Immature natural killer cell (primary cell): ENCODE data around the gene NFATC4. TPM values are rescaled to one million over a fixed set of nuclear protein-coding genes. Genes with fewer than 3 reads are reported as not detected.

ENCODE experiments used
- DNase-seq, 3 donors: peaks; one replicate each; pipeline ENCODE4 v3.0.0; 2022; ENCODE audit warnings: mixed read lengths in 1 of 3
- H3K27ac Mint-ChIP-seq, 6 donors: one replicate each; pipeline ENCODE4 v1.8.0; 2020; ENCODE audit warnings: mixed read lengths in 6 of 6, mild to moderate bottlenecking in 5 of 6, inconsistent platforms in 4 of 6, moderate library complexity in 3 of 6
- H3K27me3 Mint-ChIP-seq, 3 donors: one replicate each; pipeline ENCODE4 v1.8.0; 2020 to 2021; ENCODE audit warnings: low read depth in 3 of 3, mild to moderate bottlenecking in 3 of 3, mixed read lengths in 3 of 3, moderate library complexity in 3 of 3, inconsistent platforms in 1 of 3
- H3K36me3 Mint-ChIP-seq, 3 donors: one replicate each; pipeline ENCODE4 v1.8.0; 2020; ENCODE audit warnings: mixed read lengths in 3 of 3, inconsistent platforms in 2 of 3, mild to moderate bottlenecking in 2 of 3
- H3K4me1 Mint-ChIP-seq, 2 donors: one replicate each; pipeline ENCODE4 v1.8.0; 2020; ENCODE audit warnings: inconsistent platforms in 2 of 2, mild to moderate bottlenecking in 2 of 2, mixed read lengths in 2 of 2, moderate library complexity in 1 of 2
- H3K4me3 Mint-ChIP-seq, 5 donors: one replicate each; pipeline ENCODE4 v1.8.0; 2020; ENCODE audit warnings: mild to moderate bottlenecking in 5 of 5, mixed read lengths in 5 of 5, inconsistent platforms in 3 of 5, moderate library complexity in 3 of 5
- H3K9me3 Mint-ChIP-seq, 6 donors: one replicate each; pipeline ENCODE4 v1.8.0; 2020; ENCODE audit warnings: mild to moderate bottlenecking in 6 of 6, mixed read lengths in 6 of 6, inconsistent platforms in 4 of 6, moderate library complexity in 3 of 6
- polyA plus RNA-seq, 3 donors: library from polyadenylated mRNA; unstranded; fragments of 300-500 nt; fragmentation: Illumina TruSeq; gene quantifications; one replicate each; pipeline ENCODE4 v1.2.3, GENCODE V29; 2021

NFATC4 gene
- polyA plus RNA-seq, 3 donors from 2014 or later, result not detected

- no peaks in the 10 kb centered on the region for H3K9me3 Mint-ChIP-seq
- H3K4me1 Mint-ChIP-seq, result peaks cover 83 to 89% of the 10 kb centered on the region in 2 donors
- peaks cover 34 to 41% (median 40%) of the 10 kb centered on the region in 3 donors for H3K27me3 Mint-ChIP-seq
- H3K36me3 Mint-ChIP-seq, result peaks cover 7 to 9% (median 8%) of the 10 kb centered on the region in 3 donors
- no peak for DNase-seq
- H3K27ac Mint-ChIP-seq, result peak overlapping the region; percentile 81 to 92 (median 88)
- peak overlapping the region; percentile 61 to 83 (median 73) for H3K4me3 Mint-ChIP-seq
Measured at GRCh38 chr14:24331731-24332267, 36.2 kb upstream of the NFATC4 start.

GRCh38 chr14:24332268-24332993 is 35.6 kb upstream of the NFATC4 start:
- Mint-ChIP-seq H3K27me3 (peaks cover 34 to 42% (median 38%) of the 10 kb centered on the region in 3 donors), H3K27ac (peak overlapping the region; percentile 81 to 92 (median 88)), H3K9me3 (no peaks in the 10 kb centered on the region), H3K36me3 (peaks cover 9 to 15% (median 13%) of the 10 kb centered on the region in 3 donors), H3K4me1 (peaks cover 79 to 83% of the 10 kb centered on the region in 2 donors), H3K4me3 (peak overlapping the region; percentile 61 to 83 (median 73))
- DNase-seq, result peak; percentile 82 to 86 (median 85)

- Mint-ChIP-seq H3K4me3 (peak within 1 kb of the TSS; percentile 62 to 83 (median 75)), H3K4me1 (peaks cover 76 to 79% of the 10 kb centered on the region in 2 donors), H3K27me3 (peaks cover 26 to 38% (median 30%) of the 10 kb centered on the region in 3 donors), H3K27ac (peak within 1 kb of the TSS in 3 of 6 donors; percentile 28 to 45 (median 29)), H3K9me3 (no peaks in the 10 kb centered on the region), H3K36me3 (peaks cover 11 to 28% (median 15%) of the 10 kb centered on the region in 3 donors)
- DNase-seq, result peak in 2 of 3 donors; percentile 24 to 28
Measured at GRCh38 chr14:24334431-24335291, 33.3 kb upstream of the NFATC4 start, which contains the start of gene ADCY4. TSS of gene ADCY4 (minus strand) at chr14:24335071. CDS start at chr14:24334652, 419 bp downstream.

GRCh38 chr14:24335461-24336171 is 32.4 kb upstream of the NFATC4 start:
- Mint-ChIP-seq H3K36me3 (peaks cover 11 to 28% (median 15%) of the 10 kb centered on the region in 3 donors), H3K4me3 (peak overlapping the region; percentile 30 to 69 (median 65)), H3K4me1 (peaks cover 73 to 78% of the 10 kb centered on the region in 2 donors), H3K27me3 (peaks cover 22 to 34% (median 22%) of the 10 kb centered on the region in 3 donors), H3K27ac (peak overlapping the region in 2 of 6 donors; percentile 22 to 29), H3K9me3 (no peaks in the 10 kb centered on the region)
- no peak for DNase-seq

GRCh38 chr14:24337144-24337823 is 30.7 kb upstream of the NFATC4 start:
- Mint-ChIP-seq H3K4me3 (peak overlapping the region in 2 of 5 donors; percentile 33 to 96), H3K9me3 (no peaks in the 10 kb centered on the region), H3K27me3 (peaks cover 12 to 26% (median 14%) of the 10 kb centered on the region in 3 donors), H3K4me1 (peaks cover 56 to 61% of the 10 kb centered on the region in 2 donors), H3K27ac (no peak overlapping the region), H3K36me3 (peaks cover 11 to 28% (median 15%) of the 10 kb centered on the region in 3 donors)
- no peak for DNase-seq

GRCh38 chr14:24337824-24338175 is 30.2 kb upstream of the NFATC4 start:
- no peak for DNase-seq
- Mint-ChIP-seq H3K36me3 (peaks cover 11 to 28% (median 15%) of the 10 kb centered on the region in 3 donors), H3K9me3 (no peaks in the 10 kb centered on the region), H3K4me1 (peaks cover 51 to 56% of the 10 kb centered on the region in 2 donors), H3K27ac (peak overlapping the region in 1 of 6 donors; percentile 25), H3K4me3 (peak overlapping the region in 4 of 5 donors; percentile 33 to 97 (median 96)), H3K27me3 (peaks cover 8 to 27% (median 13%) of the 10 kb centered on the region in 3 donors)

GRCh38 chr14:24338843-24339242 is 29.1 kb upstream of the NFATC4 start:
- Mint-ChIP-seq H3K27ac (peak overlapping the region in 3 of 6 donors; percentile 13 to 85 (median 50)), H3K27me3 (peaks cover 7 to 26% (median 8%) of the 10 kb centered on the region in 3 donors), H3K4me3 (peak overlapping the region; percentile 96 to 97 (median 96)), H3K9me3 (no peaks in the 10 kb centered on the region), H3K36me3 (peaks cover 11 to 28% (median 15%) of the 10 kb centered on the region in 3 donors), H3K4me1 (peaks cover 40 to 46% of the 10 kb centered on the region in 2 donors)
- no peak for DNase-seq

GRCh38 chr14:24339284-24340151 is 28.5 kb upstream of the NFATC4 start, which contains the start of gene RIPK3:
TSS of gene RIPK3 (minus strand) at chr14:24339991. CDS start at chr14:24339826, 165 bp downstream.
- Mint-ChIP-seq H3K27ac (peak within 1 kb of the TSS; percentile 85 to 97 (median 93)), H3K4me3 (peak within 1 kb of the TSS; percentile 96 to 97 (median 96)), H3K27me3 (peaks cover 4 to 21% (median 4%) of the 10 kb centered on the region in 3 donors), H3K9me3 (no peaks in the 10 kb centered on the region), H3K4me1 (peaks cover 35 to 39% of the 10 kb centered on the region in 2 donors), H3K36me3 (peaks cover 11 to 28% (median 15%) of the 10 kb centered on the region in 3 donors)
- peak; percentile 52 to 57 (median 54) for DNase-seq

- H3K27me3 Mint-ChIP-seq, result peaks cover 3 to 14% (median 5%) of the 10 kb centered on the region in 3 donors
- DNase-seq, result no peak
- H3K4me1 Mint-ChIP-seq, result peaks cover 26 to 32% of the 10 kb centered on the region in 2 donors
- no peaks in the 10 kb centered on the region for H3K9me3 Mint-ChIP-seq
- H3K27ac Mint-ChIP-seq, result no peak overlapping the region
- peak overlapping the region in 3 of 5 donors; percentile 96 to 97 (median 97) for H3K4me3 Mint-ChIP-seq
- H3K36me3 Mint-ChIP-seq, result peaks cover 11 to 28% (median 15%) of the 10 kb centered on the region in 3 donors
Measured at GRCh38 chr14:24340606-24341005, 27.4 kb upstream of the NFATC4 start.

- H3K4me1 Mint-ChIP-seq, result peaks cover 22 to 26% of the 10 kb centered on the region in 2 donors
- H3K36me3 Mint-ChIP-seq, result peaks cover 0 to 9% (median 0%) of the 10 kb centered on the region in 3 donors
- H3K9me3 Mint-ChIP-seq, result no peaks in the 10 kb centered on the region
- DNase-seq, result no peak
- peaks cover 3 to 7% (median 5%) of the 10 kb centered on the region in 3 donors for H3K27me3 Mint-ChIP-seq
- no peak overlapping the region for H3K27ac Mint-ChIP-seq
- no peak overlapping the region for H3K4me3 Mint-ChIP-seq
Measured at GRCh38 chr14:24342889-24343288, 25.1 kb upstream of the NFATC4 start.

- Mint-ChIP-seq H3K36me3 (no peaks in the 10 kb centered on the region), H3K27me3 (peaks cover 3 to 7% (median 5%) of the 10 kb centered on the region in 3 donors), H3K27ac (no peak overlapping the region), H3K4me3 (no peak overlapping the region), H3K9me3 (no peaks in the 10 kb centered on the region), H3K4me1 (peaks cover 12 to 15% of the 10 kb centered on the region in 2 donors)
- no peak for DNase-seq
Measured at GRCh38 chr14:24343795-24344660, 24.0 kb upstream of the NFATC4 start.
